PC-9 (cell line): Measurements from ENCODE around the gene FAXDC2.

Source experiments
- EZH2 ChIP-seq: fragments of 200-600 bp; sonication (generic); IDR thresholded peaks from 2 replicates; pipeline ENCODE4 v1.8.0; 2017; ENCODE audit warnings: antibody characterized with exemption, low read depth
- TF ChIP-seq, protein P1 (sequence below): fragments of 200-600 bp; sonication (generic); conservative IDR thresholded peaks from 2 replicates; pipeline ENCODE4 v1.6.1; 2017; ENCODE audit warnings: mixed run types, antibody characterized with exemption, mild to moderate bottlenecking, moderate library complexity

DNA sequence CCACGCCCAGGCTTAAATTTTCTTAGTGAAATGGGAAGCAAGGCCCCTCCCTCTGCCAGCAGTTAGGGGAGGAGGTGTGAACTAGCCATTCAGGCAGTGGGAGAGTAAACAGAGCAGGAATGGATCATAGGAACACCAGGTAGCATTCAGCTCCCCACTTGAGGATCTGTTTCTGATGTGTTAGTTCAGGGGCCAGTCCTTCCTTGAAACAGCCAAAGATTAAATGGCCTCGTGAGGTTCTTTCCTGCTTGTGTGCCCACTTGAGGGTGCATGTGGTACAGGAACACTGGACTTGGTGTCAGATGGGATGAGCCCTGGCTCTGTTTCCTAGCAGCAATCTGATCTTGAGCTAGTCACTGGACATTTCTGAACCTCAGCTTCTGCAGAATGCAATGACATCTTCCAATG lies 21.2 kb downstream of the FAXDC2 start:
- TF ChIP-seq, protein P1, sequence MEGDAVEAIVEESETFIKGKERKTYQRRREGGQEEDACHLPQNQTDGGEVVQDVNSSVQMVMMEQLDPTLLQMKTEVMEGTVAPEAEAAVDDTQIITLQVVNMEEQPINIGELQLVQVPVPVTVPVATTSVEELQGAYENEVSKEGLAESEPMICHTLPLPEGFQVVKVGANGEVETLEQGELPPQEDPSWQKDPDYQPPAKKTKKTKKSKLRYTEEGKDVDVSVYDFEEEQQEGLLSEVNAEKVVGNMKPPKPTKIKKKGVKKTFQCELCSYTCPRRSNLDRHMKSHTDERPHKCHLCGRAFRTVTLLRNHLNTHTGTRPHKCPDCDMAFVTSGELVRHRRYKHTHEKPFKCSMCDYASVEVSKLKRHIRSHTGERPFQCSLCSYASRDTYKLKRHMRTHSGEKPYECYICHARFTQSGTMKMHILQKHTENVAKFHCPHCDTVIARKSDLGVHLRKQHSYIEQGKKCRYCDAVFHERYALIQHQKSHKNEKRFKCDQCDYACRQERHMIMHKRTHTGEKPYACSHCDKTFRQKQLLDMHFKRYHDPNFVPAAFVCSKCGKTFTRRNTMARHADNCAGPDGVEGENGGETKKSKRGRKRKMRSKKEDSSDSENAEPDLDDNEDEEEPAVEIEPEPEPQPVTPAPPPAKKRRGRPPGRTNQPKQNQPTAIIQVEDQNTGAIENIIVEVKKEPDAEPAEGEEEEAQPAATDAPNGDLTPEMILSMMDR: no peak
- no peak for TF ChIP-seq EZH2
